Spinal cord (tissue), 10 donors: Measurements from ENCODE around the gene MYL2. TPM values are rescaled to one million over a fixed set of nuclear protein-coding genes. Genes with fewer than 3 reads are reported as not detected.

Experiments used
- DNase-seq, 6 donors: peaks; one replicate each; pipeline versions ENCODE4 v3.0.0 to v3.0.0-alpha.2; 2013 to 2015; ENCODE audit warnings: low spot score in 6 of 6, low read depth in 4 of 6
- H3K27ac ChIP-seq: one replicate; pipeline ENCODE4 v1.5.1; 2013; ENCODE audit warnings: low read depth, low read length, control low read depth
- H3K27me3 ChIP-seq: one replicate; pipeline ENCODE4 v1.6.1; 2013; ENCODE audit warnings: low read length; ENCODE audit not compliant: control insufficient read depth, insufficient read depth
- H3K36me3 ChIP-seq: one replicate; pipeline ENCODE4 v1.6.1; 2013; ENCODE audit warnings: low read length; ENCODE audit not compliant: control insufficient read depth, insufficient read depth
- H3K4me1 ChIP-seq: one replicate; pipeline ENCODE4 v1.6.1; 2013; ENCODE audit warnings: low read length; ENCODE audit not compliant: control insufficient read depth, insufficient read depth
- H3K4me3 ChIP-seq: one replicate; pipeline ENCODE4 v1.5.1; 2013; ENCODE audit warnings: low read depth, low read length, control low read depth
- H3K9me3 ChIP-seq: one replicate; pipeline ENCODE4 v1.6.1; 2013; ENCODE audit warnings: low read length; ENCODE audit not compliant: control insufficient read depth, insufficient read depth
- WGBS: methylation state at CpG from one replicate; pipeline ENCODE4 v1.1.5; 2013; ENCODE audit warnings: missing lambda C conversion rate; ENCODE audit not compliant: insufficient coverage; 5-methylcytosine and 5-hydroxymethylcytosine counted together
- polyA plus RNA-seq, 2 donors: library from polyadenylated mRNA; unstranded; fragments of 120-200 nt; gene quantifications; one replicate each; pipeline ENCODE4 v1.2.1, GENCODE V29; 2013; ENCODE audit not compliant: insufficient read length in 2 of 2
- total RNA-seq, 2 donors: library from RNA; depleted of rRNA in 1 of 2; stranded (reverse); fragments of 120-200 nt in 1 of 2; fragments of >200 nt in 1 of 2; gene quantifications; one replicate each; pipeline versions ENCODE4 v1.2.3 to v1.2.4, GENCODE V29; 2013 to 2014
- donor health status: healthy.

Gene MYL2
- total and polyA plus RNA-seq, 4 donors: 2.0 TPM; not detected in 3

DNA sequence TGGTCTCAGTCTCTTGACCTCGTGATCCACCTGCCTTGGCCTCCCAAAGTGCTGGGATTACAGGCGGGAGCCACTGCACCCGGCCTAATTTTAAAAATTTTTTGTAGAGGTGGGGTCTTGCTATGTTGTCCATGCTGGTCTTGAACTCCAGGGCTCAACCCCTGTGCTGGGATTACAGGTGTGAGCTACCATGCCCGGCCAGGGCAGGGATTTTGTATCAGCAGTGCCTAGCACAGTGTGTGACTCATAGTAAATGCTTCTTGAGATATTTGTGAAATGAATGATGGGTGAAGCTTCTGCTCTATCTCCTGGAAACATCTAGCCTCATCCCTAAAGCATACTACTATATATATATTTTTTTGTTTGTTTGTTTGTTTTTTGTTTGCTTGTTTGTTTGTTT, 37.1 kb downstream of the MYL2 start:
- no peak overlapping the region for H3K27ac ChIP-seq
- DNase-seq: no peak
- H3K4me1 ChIP-seq: peaks cover 4% of the 10 kb centered on the region
- WGBS: 100% methylated on average over 3 of the region's 4 CpGs
- H3K9me3 ChIP-seq: no peaks in the 10 kb centered on the region
- no peak overlapping the region for H3K4me3 ChIP-seq
- H3K36me3 ChIP-seq: no peaks in the 10 kb centered on the region
- H3K27me3 ChIP-seq: no peaks in the 10 kb centered on the region

GRCh38 chr12:110880651-110881050, 39.7 kb downstream of the MYL2 start:
- no peaks in the 10 kb centered on the region for H3K27me3 ChIP-seq
- peaks cover under 1% of the 10 kb centered on the region for H3K9me3 ChIP-seq
- no peaks in the 10 kb centered on the region for H3K4me1 ChIP-seq
- DNase-seq: no peak
- H3K4me3 ChIP-seq: no peak overlapping the region
- 60% methylated on average over 2 of the region's 2 CpGs for WGBS
- no peak overlapping the region for H3K27ac ChIP-seq
- H3K36me3 ChIP-seq: no peaks in the 10 kb centered on the region

- H3K4me3 ChIP-seq: no peak overlapping the region
- no peaks in the 10 kb centered on the region for H3K27me3 ChIP-seq
- DNase-seq: no peak
- no peak overlapping the region for H3K27ac ChIP-seq
- H3K9me3 ChIP-seq: peaks cover 2% of the 10 kb centered on the region
- no peaks in the 10 kb centered on the region for H3K4me1 ChIP-seq
- H3K36me3 ChIP-seq: no peaks in the 10 kb centered on the region
These were observed 45.6 kb downstream of the MYL2 start for GRCh38 chr12:110874781-110875180.

GRCh38 chr12:110874351-110874750, 46.0 kb downstream of the MYL2 start:
- H3K27ac ChIP-seq: no peak overlapping the region
- peaks cover 2% of the 10 kb centered on the region for H3K9me3 ChIP-seq
- DNase-seq: no peak
- H3K4me3 ChIP-seq: no peak overlapping the region
- H3K4me1 ChIP-seq: no peaks in the 10 kb centered on the region
- H3K27me3 ChIP-seq: no peaks in the 10 kb centered on the region
- WGBS: no CpG with 5 or more reads among the region's 2 CpGs
- H3K36me3 ChIP-seq: no peaks in the 10 kb centered on the region

- 44% methylated on average over 1 of the region's 4 CpGs for WGBS
- peaks cover 2% of the 10 kb centered on the region for H3K9me3 ChIP-seq
These were observed 48.3 kb downstream of the MYL2 start for GRCh38 chr12:110872100-110872499.

DNA sequence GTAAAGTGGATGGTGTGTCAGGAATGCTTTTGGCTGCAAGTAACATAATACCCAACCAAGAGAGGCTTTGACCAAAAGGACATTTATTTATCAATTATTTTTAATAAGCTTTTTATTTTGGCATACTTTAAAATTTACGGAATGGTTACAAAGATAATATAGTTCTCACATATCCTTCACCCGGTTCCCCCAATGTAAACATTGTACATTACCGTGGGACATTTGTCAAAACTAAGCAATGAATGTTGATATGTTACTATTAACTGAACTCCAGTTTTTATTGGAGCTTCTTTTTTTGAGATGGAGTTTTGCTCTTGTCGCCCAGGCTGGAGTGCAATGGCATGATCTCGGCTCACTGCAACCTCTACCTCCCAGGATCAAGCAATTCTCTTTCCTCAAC, 50.6 kb downstream of the MYL2 start:
- Histone ChIP-seq H3K36me3 (no peaks in the 10 kb centered on the region), H3K27me3 (no peaks in the 10 kb centered on the region), H3K9me3 (no peaks in the 10 kb centered on the region), H3K4me3 (no peak overlapping the region), H3K27ac (no peak overlapping the region), H3K4me1 (no peaks in the 10 kb centered on the region)
- WGBS: 100% methylated on average over 2 of the region's 5 CpGs
- DNase-seq: no peak

More at GRCh38 chr12:110872100-110872499, 48.3 kb downstream of the MYL2 start:
- Histone ChIP-seq H3K27ac (no peak overlapping the region), H3K27me3 (no peaks in the 10 kb centered on the region), H3K4me1 (no peaks in the 10 kb centered on the region), H3K4me3 (no peak overlapping the region), H3K36me3 (no peaks in the 10 kb centered on the region)
- DNase-seq: no peak

- Histone ChIP-seq H3K4me1 (no peaks in the 10 kb centered on the region), H3K36me3 (no peaks in the 10 kb centered on the region), H3K27me3 (no peaks in the 10 kb centered on the region), H3K9me3 (no peaks in the 10 kb centered on the region), H3K27ac (no peak overlapping the region), H3K4me3 (no peak overlapping the region)
- no peak for DNase-seq
- WGBS: 76% methylated on average over 3 of the region's 3 CpGs
These were observed 51.4 kb downstream of the MYL2 start for GRCh38 chr12:110869026-110869425.

GRCh38 chr12:110865521-110865920, 54.9 kb downstream of the MYL2 start:
- no peak for DNase-seq
- peaks cover 9% of the 10 kb centered on the region for H3K4me1 ChIP-seq
- no peaks in the 10 kb centered on the region for H3K9me3 ChIP-seq
- H3K36me3 ChIP-seq: no peaks in the 10 kb centered on the region
- no peak overlapping the region for H3K27ac ChIP-seq
- no peaks in the 10 kb centered on the region for H3K27me3 ChIP-seq
- no peak overlapping the region for H3K4me3 ChIP-seq
- WGBS: 100% methylated on average over 2 of the region's 6 CpGs

DNA sequence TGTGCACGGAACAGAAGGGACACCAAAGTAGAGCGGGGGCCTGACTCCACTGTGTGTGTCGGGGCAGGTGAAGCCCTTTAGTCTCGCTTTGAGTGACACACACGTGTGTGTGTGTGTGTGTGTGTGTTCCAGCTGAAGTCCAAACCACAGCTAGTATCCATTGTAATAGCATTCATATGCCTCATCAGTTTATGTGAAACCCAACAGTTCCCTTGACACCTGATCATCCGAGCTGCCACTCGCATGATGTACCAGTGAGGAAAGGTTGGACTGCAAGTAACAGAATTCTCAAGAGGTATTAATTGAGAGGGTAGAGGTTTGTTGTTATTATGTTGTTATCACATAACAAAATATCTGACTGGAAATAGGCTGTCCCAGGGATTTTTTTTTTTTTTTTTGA, 57.2 kb downstream of the MYL2 start:
- Histone ChIP-seq H3K4me1 (peaks cover 9% of the 10 kb centered on the region), H3K4me3 (no peak overlapping the region), H3K9me3 (no peaks in the 10 kb centered on the region), H3K36me3 (no peaks in the 10 kb centered on the region), H3K27me3 (no peaks in the 10 kb centered on the region), H3K27ac (no peak overlapping the region)
- no peak for DNase-seq
- WGBS: 100% methylated on average over 1 of the region's 7 CpGs

GRCh38 chr12:110862329-110862728, 58.0 kb downstream of the MYL2 start:
- no peak overlapping the region for H3K27ac ChIP-seq
- WGBS: 24% methylated on average over 4 of the region's 9 CpGs

More at GRCh38 chr12:110862329-110862728, 58.0 kb downstream of the MYL2 start:
- Histone ChIP-seq H3K4me1 (peaks cover 9% of the 10 kb centered on the region), H3K36me3 (no peaks in the 10 kb centered on the region), H3K9me3 (no peaks in the 10 kb centered on the region), H3K27me3 (no peaks in the 10 kb centered on the region), H3K4me3 (no peak overlapping the region)
- peak in 2 of 6 donors; percentile 14 to 38 for DNase-seq
